Body of pancreas (tissue), 4 donors: Measurements from ENCODE around the gene GNL3. TPM values are rescaled to one million over a fixed set of nuclear protein-coding genes. Genes with fewer than 3 reads are reported as not detected.
"Not testable (repeated sequence)": the region's sequence is repeated elsewhere in the genome, so short reads cannot be mapped to it uniquely, and the experiment has no call there.

ENCODE experiments used
- ATAC-seq: fragments of 150-250 bp; one replicate; pipeline ENCODE4 v1.9.1; 2016
- DNase-seq, 4 donors: peaks; one replicate each; pipeline ENCODE4 v3.0.0-alpha.2; 2019
- H3K27ac ChIP-seq, 4 donors: fragments of 200-600 bp; sonication (generic); 1 replicate in 3 of 4; 2 replicates in 1 of 4; pipeline versions ENCODE4 v1.5.1 to v1.6.1; 2016 to 2019; ENCODE audit warnings: mild to moderate bottlenecking in 1 of 4, mixed read lengths in 1 of 4, moderate library complexity in 1 of 4
- H3K27me3 ChIP-seq, 2 donors: fragments of 200-600 bp; sonication (generic); one replicate each; pipeline ENCODE4 v1.6.0; 2016; ENCODE audit warnings: mild to moderate bottlenecking in 1 of 2
- H3K36me3 ChIP-seq, 2 donors: fragments of 200-600 bp; sonication (generic); replicated peaks in 1 of 2; 2 replicates each; pipeline ENCODE4 v1.5.1; 2016; ENCODE audit warnings: low read depth in 2 of 2; ENCODE audit not compliant: insufficient read depth in 1 of 2
- H3K4me1 ChIP-seq: fragments of 200-600 bp; sonication (generic); one replicate; pipeline ENCODE4 v1.6.0; 2016
- H3K4me3 ChIP-seq, 2 donors: fragments of 200-600 bp; sonication (generic); 1 replicate in 1 of 2; 2 replicates in 1 of 2; pipeline ENCODE4 v1.5.1; 2016 to 2019
- H3K9me3 ChIP-seq, 3 donors: fragments of 200-600 bp; sonication (generic); 1 replicate in 2 of 3; 2 replicates in 1 of 3; pipeline ENCODE4 v1.5.1; 2016
- CTCF ChIP-seq, 7 experiments: fragments of 450-650 bp in 4 of 7; fragments of 200-600 bp in 3 of 7; sonication (generic) in 3 of 7; IDR thresholded peaks; one replicate each; pipeline ENCODE4 v1.5.1; 2016 to 2019; ENCODE audit warnings: antibody characterized with exemption in 7 of 7
- POLR2A ChIP-seq, 3 donors: fragments of 450-650 bp; IDR thresholded peaks; one replicate each; pipeline ENCODE4 v1.6.1; 2016; ENCODE audit warnings: antibody characterized with exemption in 3 of 3, mild to moderate bottlenecking in 2 of 3
- WGBS, 2 donors: methylation state at CpG; one replicate each; pipeline ENCODE4 v1.1.5; 2017; 5-methylcytosine and 5-hydroxymethylcytosine counted together
- intact Hi-C: fragments of 100-400 bp; cut with DNase I; formaldehyde crosslinking; loops from one replicate; pipeline ENCODE4 v1.15.1; 2023
- total RNA-seq, 2 donors: library from RNA; depleted of rRNA; stranded (reverse); fragments of >200 nt; gene quantifications; one replicate each; pipeline ENCODE4 v1.1.0, GENCODE V29; 2016

The GNL3 gene
- total RNA-seq, 2 donors from 2014 or later, result 46.2 to 122 TPM

- intact Hi-C loops, result no loop called here
- H3K36me3 ChIP-seq, result no peaks in the 10 kb centered on the region
- no peak overlapping the region for H3K27ac ChIP-seq
- H3K4me3 ChIP-seq, result no peak overlapping the region
- ATAC-seq (no peak), DNase-seq (no peak)
- no peaks in the 10 kb centered on the region for H3K9me3 ChIP-seq
- TF ChIP-seq CTCF (IDR thresholded peaks at IDR 0.05), result no peak
- TF ChIP-seq POLR2A (IDR thresholded peaks at IDR 0.05), result no peak
- no peaks in the 10 kb centered on the region for H3K27me3 ChIP-seq
- no peaks in the 10 kb centered on the region for H3K4me1 ChIP-seq
- WGBS, 2 donors, result 78 to 100% methylated on average over 1 of the region's 1 CpG
Observed at GRCh38 chr3:52721730-52722008, 35.8 kb downstream of the GNL3 start.

GRCh38 chr3:52722491-52722890 lies 36.7 kb downstream of the GNL3 start:
- Histone ChIP-seq H3K9me3 (no peaks in the 10 kb centered on the region), H3K4me3 (no peak overlapping the region), H3K27ac (no peak overlapping the region), H3K4me1 (no peaks in the 10 kb centered on the region), H3K27me3 (no peaks in the 10 kb centered on the region), H3K36me3 (no peaks in the 10 kb centered on the region)
- TF ChIP-seq CTCF (IDR thresholded peaks at IDR 0.05), result no peak
- no peak for TF ChIP-seq POLR2A (IDR thresholded peaks at IDR 0.05)
- WGBS, 2 donors, result 95 to 97% methylated on average over 7 of the region's 7 CpGs
- DNase-seq, result no peak
- ATAC-seq, result no peak
- intact Hi-C loops, result no loop called here

- intact Hi-C loops, result no loop called here
- ATAC-seq (no peak), DNase-seq (no peak)
- Histone ChIP-seq H3K27ac (no peak overlapping the region), H3K27me3 (no peaks in the 10 kb centered on the region), H3K36me3 (no peaks in the 10 kb centered on the region), H3K4me3 (no peak overlapping the region), H3K9me3 (no peaks in the 10 kb centered on the region), H3K4me1 (no peaks in the 10 kb centered on the region)
- 91 to 97% methylated on average over 5 of the region's 5 CpGs for WGBS, 2 donors
- TF ChIP-seq POLR2A (IDR thresholded peaks at IDR 0.05), result no peak
- no peak for TF ChIP-seq CTCF (IDR thresholded peaks at IDR 0.05)
Observed at GRCh38 chr3:52723935-52724334, 38.1 kb downstream of the GNL3 start.

- Histone ChIP-seq H3K27ac (no peak overlapping the region), H3K36me3 (no peaks in the 10 kb centered on the region), H3K27me3 (no peaks in the 10 kb centered on the region), H3K4me1 (no peaks in the 10 kb centered on the region), H3K9me3 (no peaks in the 10 kb centered on the region), H3K4me3 (no peak overlapping the region)
- WGBS, 2 donors, result 72 to 74% methylated on average over 1 of the region's 1 CpG
- ATAC-seq (no peak), DNase-seq (no peak)
- TF ChIP-seq POLR2A (IDR thresholded peaks at IDR 0.05) (no peak), CTCF (IDR thresholded peaks at IDR 0.05) (no peak)
- intact Hi-C loops, result no loop called here
Observed at GRCh38 chr3:52724511-52724910, 38.7 kb downstream of the GNL3 start.

- H3K4me1 ChIP-seq, H3K36me3 ChIP-seq, H3K27me3 ChIP-seq, ATAC-seq, H3K9me3 ChIP-seq, intact Hi-C loops, H3K27ac ChIP-seq, H3K4me3 ChIP-seq, DNase-seq: not testable (repeated sequence)
- 58 to 73% methylated on average over 3 of the region's 3 CpGs for WGBS, 2 donors
Observed at GRCh38 chr3:52728753-52729152, 42.9 kb downstream of the GNL3 start.
